Vagina (tissue), 2 donors: ENCODE data around the gene ILK.

Experiments
- CTCF ChIP-seq, 3 experiments: fragments of 450-650 bp in 2 of 3; fragments of 200-600 bp in 1 of 3; sonication (generic) in 1 of 3; IDR thresholded peaks; one replicate each; pipeline ENCODE4 v1.5.1; 2017 to 2019; ENCODE audit warnings: antibody characterized with exemption in 3 of 3, mild to moderate bottlenecking in 2 of 3, moderate library complexity in 2 of 3
- POLR2A ChIP-seq, 2 donors: fragments of 450-650 bp; IDR thresholded peaks; one replicate each; pipeline ENCODE4 v1.6.1; 2017; ENCODE audit warnings: antibody characterized with exemption in 2 of 2, mild to moderate bottlenecking in 2 of 2, moderate library complexity in 2 of 2

GRCh38 chr11:6621711-6622211 is 18.2 kb downstream of the ILK start:
- TF ChIP-seq CTCF (IDR thresholded peaks at IDR 0.05) (no peak), POLR2A (IDR thresholded peaks at IDR 0.05) (no peak)
